GM12878 (cell line): ENCODE data around the gene JAG1. TPM values are rescaled to one million over a fixed set of nuclear protein-coding genes. Genes with fewer than 3 reads are reported as not detected.

Source experiments
- ATAC-seq: fragments of 200-7000 bp; cut with Tn5 transposase; 3 replicates; pipeline ENCODE4 v1.9.1; 2020; ENCODE audit warnings: mild to moderate bottlenecking, moderate library complexity
- BruUV-seq: library from RNA; stranded (reverse); fragments of 400-500 nt; replicated peaks from 2 replicates; lab custom pipeline; 2021; lab: Mats Ljungman, UMichigan
- CTCF ChIA-PET: fragments of 300-600 bp; sonication (Branson Sonifier 250); formaldehyde crosslinking; extraction: SDS; loops from one replicate; lab custom pipeline; 2021; ENCODE audit warnings: inconsistent platforms; lab: Yijun Ruan, JAX
- POLR2A ChIA-PET: fragments of 350-600 bp; formaldehyde crosslinking; extraction: SDS; loops from one replicate; lab custom pipeline; 2021; ENCODE audit warnings: inconsistent platforms; lab: Charles Lee
- RAD21 ChIA-PET: fragments of 300-600 bp; sonication (Branson Sonifier 250); formaldehyde crosslinking; loops from one replicate; lab custom pipeline; 2023; ENCODE audit warnings: antibody characterized with exemption; ENCODE audit not compliant: unreplicated experiment; lab: Charles Lee
- SMC1A ChIA-PET: fragments of 300-600 bp; sonication (Branson Sonifier 250); formaldehyde crosslinking; loops from one replicate; lab custom pipeline; 2023; ENCODE audit not compliant: unreplicated experiment, uncharacterized antibody; lab: Charles Lee
- DNase-seq: peaks from one replicate; pipeline ENCODE4 v3.0.0-alpha.2; 2011; ENCODE audit warnings: low read depth, low spot score
- FAIRE-seq: peaks from 3 replicates; lab custom pipeline; 2011; peaks lifted over from hg19 to GRCh38; lab: Jason Lieb, UNC
- H2AFZ ChIP-seq: 2 replicates; pipeline ENCODE4 v1.6.0; 2011; ENCODE audit warnings: low read depth, low read length, control low read depth; ENCODE audit not compliant: control insufficient read depth
- H3K27ac ChIP-seq: 2 replicates; pipeline ENCODE4 v1.5.1; 2011; ENCODE audit warnings: control low read depth; ENCODE audit not compliant: control insufficient read depth, insufficient read depth
- H3K27me3 ChIP-seq, 2 experiments: replicated peaks in 1 of 2; 2 replicates each; pipeline versions ENCODE4 v1.6.0 to v1.6.1; 2011; ENCODE audit warnings: low read length in 1 of 2; ENCODE audit not compliant: control insufficient read depth in 2 of 2, insufficient read depth in 2 of 2
- H3K36me3 ChIP-seq, 2 experiments: 2 replicates each; pipeline ENCODE4 v1.5.1; 2011; ENCODE audit warnings: low read length in 1 of 2; ENCODE audit not compliant: control insufficient read depth in 2 of 2, insufficient read depth in 2 of 2
- H3K4me1 ChIP-seq: 2 replicates; pipeline ENCODE4 v1.6.1; 2011; ENCODE audit warnings: mild to moderate bottlenecking, low read length, moderate library complexity, mixed read lengths; ENCODE audit not compliant: control insufficient read depth, insufficient read depth
- H3K4me2 ChIP-seq: 2 replicates; pipeline ENCODE4 v1.6.0; 2011; ENCODE audit warnings: control low read depth; ENCODE audit not compliant: control insufficient read depth, insufficient read depth
- H3K4me3 ChIP-seq: fragments of 200-600 bp; sonication (generic); 2 replicates; pipeline ENCODE4 v1.5.1; 2016
- H3K79me2 ChIP-seq: 2 replicates; pipeline ENCODE4 v1.6.0; 2011; ENCODE audit warnings: low read length; ENCODE audit not compliant: control insufficient read depth, insufficient read depth
- H3K9ac ChIP-seq: 2 replicates; pipeline ENCODE4 v1.8.0; 2011; ENCODE audit warnings: low read length, control low read depth, mixed read lengths; ENCODE audit not compliant: control insufficient read depth, insufficient read depth
- H3K9me3 ChIP-seq: replicated peaks from 3 replicates; pipeline ENCODE4 v1.5.1; 2011; ENCODE audit warnings: mild to moderate bottlenecking, low read length; ENCODE audit not compliant: control insufficient read depth, insufficient read depth
- H4K20me1 ChIP-seq: 2 replicates; pipeline ENCODE4 v1.6.0; 2011; ENCODE audit not compliant: control insufficient read depth, insufficient read depth
- BMI1 ChIP-seq: fragments of 450-650 bp; IDR thresholded peaks from 2 replicates; pipeline ENCODE4 v1.6.1; 2016; ENCODE audit warnings: mild to moderate bottlenecking, moderate library complexity, borderline replicate concordance
- CTCF ChIP-seq, 3 experiments: IDR thresholded peaks in 2 of 3; conservative IDR thresholded peaks in 1 of 3; 2 replicates each; pipeline ENCODE4 v1.5.1; 2011; ENCODE audit warnings: low read depth in 3 of 3, low read length in 3 of 3, mild to moderate bottlenecking in 3 of 3, control low read depth in 2 of 3, moderate library complexity in 2 of 3, inconsistent platforms in 1 of 3, mixed read lengths in 1 of 3; ENCODE audit not compliant: control insufficient read depth in 2 of 3, insufficient read depth in 1 of 3; ENCODE audit errors: extremely low read depth in 1 of 3
- EED ChIP-seq: sonication (generic); IDR thresholded peaks from 2 replicates; pipeline ENCODE4 v1.6.1; 2016; ENCODE audit warnings: antibody characterized with exemption, low read depth
- LARP7 ChIP-seq: fragments of 450-650 bp; IDR thresholded peaks from 2 replicates; pipeline ENCODE4 v1.6.1; 2017; ENCODE audit warnings: mild to moderate bottlenecking
- MYB ChIP-seq: fragments of 150-350 bp; IDR thresholded peaks from 2 replicates; pipeline ENCODE4 v1.6.1; 2014; ENCODE audit warnings: mild to moderate bottlenecking, low read depth, low read length, borderline replicate concordance
- NFIC ChIP-seq: IDR thresholded peaks from 2 replicates; pipeline ENCODE4 v1.6.1; 2012; ENCODE audit warnings: low read depth, mild to moderate bottlenecking, inconsistent platforms, low read length, moderate library complexity
- REST ChIP-seq: IDR thresholded peaks from 2 replicates; pipeline ENCODE4 v1.6.1; 2012; ENCODE audit warnings: mild to moderate bottlenecking, low read depth, low read length
- SKIL ChIP-seq: fragments of 450-650 bp; IDR thresholded peaks from 2 replicates; pipeline ENCODE4 v1.6.1; 2017; ENCODE audit warnings: mild to moderate bottlenecking, low read depth, inconsistent platforms; ENCODE audit not compliant: poor library complexity, severe bottlenecking
- ZNF687 ChIP-seq: fragments of 450-650 bp; IDR thresholded peaks from 2 replicates; pipeline ENCODE4 v1.6.1; 2017; ENCODE audit warnings: mild to moderate bottlenecking, moderate library complexity
- WGBS: methylation state at CpG from one replicate; pipeline ENCODE4 v1.1.6; 2016; ENCODE audit warnings: low lambda C conversion rate; ENCODE audit not compliant: insufficient replicate concordance, insufficient coverage; ENCODE audit errors: missing lambda C conversion rate; 5-methylcytosine and 5-hydroxymethylcytosine counted together
- in situ Hi-C: fragments of 300-500 bp; cut with MboI; formaldehyde crosslinking; loops from 9 replicates; pipeline ENCODE4 v1.14.3; 2018; ENCODE audit warnings: mixed read lengths
- intact Hi-C: fragments of 100-400 bp; cut with micrococcal nuclease; formaldehyde crosslinking; loops from one replicate; pipeline ENCODE4 v1.14.2; 2022; ENCODE audit not compliant: unreplicated experiment
- polyA plus RNA-seq, 11 experiments: library from polyadenylated mRNA; depleted of rRNA in 4 of 11; unstranded in 6 of 11; stranded (reverse) in 5 of 11; fragments of >200 nt; fragmentation: Nextera tagmentation in 4 of 11; fragmentation: Illumina TruSeq in 1 of 11; extraction: Ambion mirVana in 4 of 11; extraction: Trizol in 1 of 11; gene quantifications; 1 replicate in 1 of 11; 2 replicates in 10 of 11; pipeline versions ENCODE4 v1.2.1 to v1.2.3, GENCODE V29; 2011 to 2016; ENCODE audit warnings: inconsistent platforms in 2 of 11, missing spikeins in 2 of 11, low read depth in 1 of 11
- total RNA-seq, 4 experiments: library from RNA; depleted of rRNA in 3 of 4; stranded (reverse); fragments of >200 nt in 3 of 4; fragmentation: Illumina TruSeq in 1 of 4; extraction: Trizol in 1 of 4; gene quantifications; 2 replicates each; pipeline versions ENCODE4 v1.2.1 to v1.2.3, GENCODE V29; 2013 to 2021

JAG1 gene
- total and polyA plus RNA-seq, 10 of the 15 experiments (the other 5 are each of a cell fraction or from before 2014, with no cell fraction given): 0.66 to 6.9 (median 1.8) TPM

GRCh38 chr20:10665027-10665561 is 8.7 kb downstream of the JAG1 start (continued):
- no peak for TF ChIP-seq NFIC
- no peak for TF ChIP-seq REST
- no peak for TF ChIP-seq ZNF687

GRCh38 chr20:10663756-10664155 is 10.0 kb downstream of the JAG1 start:
- Histone ChIP-seq H3K4me1 (0 out of 2 replicates have a peak, but pooled peaks cover 3% of the 10 kb centered on the region), H3K4me3 (no peak overlapping the region), H3K9ac (no peak overlapping the region), H2AFZ (no peak overlapping the region), H3K79me2 (no peaks in the 10 kb centered on the region), H3K4me2 (no peak overlapping the region), H3K27ac (no peak overlapping the region), H3K9me3 (no peaks in the 10 kb centered on the region), H3K36me3 (peaks cover 0 to 2% of the 10 kb centered on the region in 2 experiments; a peak in 3 of 4 replicates), H4K20me1 (peaks cover 2% of the 10 kb centered on the region), H3K27me3 (no peaks in the 10 kb centered on the region)
- BruUV-seq: no TSS peak
- CTCF ChIA-PET: no interaction called here
- FAIRE-seq (no peak), ATAC-seq (no peak), DNase-seq (no peak)
- POLR2A ChIA-PET: no interaction called here
- in situ Hi-C loops (no loop called here), intact Hi-C loops (no loop called here)
- RAD21 ChIA-PET: no interaction called here
- SMC1A ChIA-PET: interaction anchor here (0.5 kb wide), 1 partner anchor 610 kb away, joined by 3 read pairs; no protein-coding TSS in a partner anchor
- 67% methylated on average over 8 of the region's 8 CpGs for WGBS
- TF ChIP-seq SKIL: no peak
- no peak for TF ChIP-seq BMI1
- no peak for TF ChIP-seq EED
- TF ChIP-seq CTCF (IDR thresholded peaks at IDR 0.05 in 2 of 3, conservative IDR thresholded peaks at IDR 0.05 in 1 of 3; ENCODE audit: control insufficient read depth in 2 of 3, extremely low read depth in 1 of 3, insufficient read depth in 1 of 3, low read depth in 3 of 3, low read length in 3 of 3): no peak
- TF ChIP-seq MYB: no peak
- no peak for TF ChIP-seq LARP7
